Activated naive CD4-positive, alpha-beta T cell treated with anti-CD3 and anti-CD28 coated beads, Interleukin-2, amount 50 U/mL, for 72 hours (primary cell): Measurements from ENCODE around the gene SLC25A30. TPM values are rescaled to one million over a fixed set of nuclear protein-coding genes. Genes with fewer than 3 reads are reported as not detected.
"Not testable (repeated sequence)": the region's sequence is repeated elsewhere in the genome, so short reads cannot be mapped to it uniquely, and the experiment has no call there.

ENCODE experiments used
- ATAC-seq, 2 donors: fragments of 150-1000 bp; cut with Tn5 transposase; 2 replicates each; pipeline ENCODE4 v1.10.0; 2021; ENCODE audit warnings: mild to moderate bottlenecking in 2 of 2, moderate library complexity in 2 of 2
- DNase-seq, 2 donors: peaks; one replicate each; pipeline ENCODE4 v3.0.0; 2021 to 2022; ENCODE audit warnings: low spot score in 2 of 2
- H3K27ac Mint-ChIP-seq, 2 donors: one replicate each; pipeline ENCODE4 v1.8.0; 2022; ENCODE audit warnings: mild to moderate bottlenecking in 2 of 2, mixed read lengths in 2 of 2
- H3K36me3 Mint-ChIP-seq, 2 donors: one replicate each; pipeline ENCODE4 v1.8.0; 2022; ENCODE audit warnings: mixed read lengths in 2 of 2
- H3K9me3 Mint-ChIP-seq, 2 donors: one replicate each; pipeline ENCODE4 v1.8.0; 2022; ENCODE audit warnings: mixed read lengths in 2 of 2
- total RNA-seq, 2 donors: library from RNA; stranded (reverse); gene quantifications; one replicate each; pipeline ENCODE4 v1.2.3, GENCODE V29; 2022

The SLC25A30 gene
- total RNA-seq, 2 donors from 2014 or later, result 10.5 to 19.7 TPM

- ATAC-seq, result no peak
- no peaks in the 10 kb centered on the region for H3K36me3 Mint-ChIP-seq
- H3K9me3 Mint-ChIP-seq, result no peaks in the 10 kb centered on the region
- no peak for DNase-seq
- no peak overlapping the region for H3K27ac Mint-ChIP-seq
Observed at GRCh38 chr13:45436953-45437352, 18.8 kb upstream of the SLC25A30 start.

DNA sequence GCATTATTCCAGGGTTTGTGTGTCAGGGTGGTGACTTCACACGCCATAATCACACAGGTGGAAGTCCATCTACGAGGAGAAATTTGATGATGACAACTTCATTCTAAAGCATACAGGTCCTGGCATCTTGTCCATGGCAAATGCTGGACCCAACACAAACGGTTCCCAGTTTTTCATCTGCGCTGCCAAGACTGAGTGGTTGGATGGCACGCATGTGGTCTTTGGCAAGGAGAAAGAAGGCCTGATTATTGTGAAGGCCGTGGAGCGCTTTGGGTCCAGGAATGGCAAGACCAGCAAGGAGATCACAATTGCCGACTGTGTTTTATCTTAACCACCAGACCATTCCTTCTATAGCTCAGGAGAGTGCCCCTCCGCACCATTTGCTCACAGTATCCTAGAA lies 18.2 kb upstream of the SLC25A30 start:
- Mint-ChIP-seq H3K9me3 (no peaks in the 10 kb centered on the region), H3K36me3 (no peaks in the 10 kb centered on the region), H3K27ac (no peak overlapping the region)
- DNase-seq, result no peak
- ATAC-seq, result no peak

DNA sequence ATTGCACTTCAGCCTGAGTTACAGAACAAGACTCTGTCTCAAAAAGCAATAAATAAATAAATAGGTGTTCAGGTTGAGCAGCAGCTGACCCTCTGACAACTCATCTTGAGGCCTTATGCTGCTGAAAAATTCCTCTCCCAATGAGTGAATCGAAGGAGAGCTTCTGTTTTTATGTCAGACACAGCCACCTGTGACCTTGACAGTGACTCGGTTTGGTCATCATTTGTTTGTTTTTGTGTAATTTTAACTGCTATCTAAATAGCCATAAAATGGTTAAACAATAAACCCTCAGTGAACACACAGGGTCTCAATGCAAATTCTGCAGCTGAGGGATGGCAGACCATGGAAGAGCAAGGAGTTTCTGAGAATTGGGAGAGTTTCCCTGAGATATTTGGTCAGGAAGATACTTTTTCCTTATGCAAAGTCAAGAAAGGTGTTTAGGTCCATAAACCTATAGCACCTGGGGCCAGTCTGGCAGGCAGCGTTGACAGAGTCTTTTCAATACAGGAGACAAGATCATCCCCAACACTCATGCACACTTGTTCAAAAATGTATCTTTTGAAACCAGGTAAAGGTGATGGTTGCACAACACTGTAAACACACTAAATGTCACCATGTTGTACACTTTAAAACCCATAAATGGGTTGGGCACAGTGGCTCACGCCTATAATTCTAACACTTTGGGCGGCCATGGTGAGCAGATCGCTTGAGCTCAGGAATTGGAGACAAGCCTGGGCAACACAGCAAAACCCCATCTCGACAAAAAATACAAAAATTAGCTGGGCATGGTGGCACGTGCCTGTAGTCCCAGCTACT lies 16.6 kb upstream of the SLC25A30 start:
- Mint-ChIP-seq H3K27ac (no peak overlapping the region), H3K36me3 (no peaks in the 10 kb centered on the region), H3K9me3 (no peaks in the 10 kb centered on the region)
- DNase-seq, result no peak
- ATAC-seq, result no peak

DNA sequence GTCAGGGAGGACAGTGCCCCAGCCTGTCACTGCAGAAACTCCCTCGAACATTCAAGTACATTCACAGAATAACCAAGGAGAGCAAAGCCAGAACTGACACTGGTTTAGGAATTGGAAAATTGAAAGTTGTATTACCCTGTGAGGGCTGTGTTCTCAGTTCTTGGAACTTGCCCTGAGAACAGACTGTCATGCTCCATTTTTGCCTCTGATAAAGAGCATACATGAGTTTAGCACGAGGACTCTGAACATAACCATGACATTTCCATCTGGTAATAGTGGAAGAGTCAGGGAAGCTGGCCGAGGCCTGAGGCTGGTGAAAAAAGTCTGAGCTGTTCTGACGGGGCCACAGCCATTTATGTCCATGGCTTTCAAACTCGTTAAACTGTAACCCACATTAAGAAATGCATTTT lies 15.2 kb upstream of the SLC25A30 start:
- H3K36me3 Mint-ChIP-seq, result no peaks in the 10 kb centered on the region
- no peak overlapping the region for H3K27ac Mint-ChIP-seq
- ATAC-seq (no peak), DNase-seq (no peak)
- no peaks in the 10 kb centered on the region for H3K9me3 Mint-ChIP-seq

GRCh38 chr13:45432737-45433380 lies 14.7 kb upstream of the SLC25A30 start:
- ATAC-seq (no peak), DNase-seq (no peak)
- Mint-ChIP-seq H3K9me3 (no peaks in the 10 kb centered on the region), H3K36me3 (no peaks in the 10 kb centered on the region), H3K27ac (no peak overlapping the region)

GRCh38 chr13:45426056-45426841 lies 8.1 kb upstream of the SLC25A30 start:
- H3K36me3 Mint-ChIP-seq, DNase-seq, H3K9me3 Mint-ChIP-seq, H3K27ac Mint-ChIP-seq: not testable (repeated sequence)
- ATAC-seq, result peak in 1 of 2 donors; percentile 27

GRCh38 chr13:45422731-45423292 lies 4.6 kb upstream of the SLC25A30 start:
- Mint-ChIP-seq H3K27ac (no peak overlapping the region), H3K9me3 (no peaks in the 10 kb centered on the region), H3K36me3 (no peaks in the 10 kb centered on the region)
- ATAC-seq (peak; percentile 19 to 20), DNase-seq (peak in 1 of 2 donors; percentile 13)

DNA sequence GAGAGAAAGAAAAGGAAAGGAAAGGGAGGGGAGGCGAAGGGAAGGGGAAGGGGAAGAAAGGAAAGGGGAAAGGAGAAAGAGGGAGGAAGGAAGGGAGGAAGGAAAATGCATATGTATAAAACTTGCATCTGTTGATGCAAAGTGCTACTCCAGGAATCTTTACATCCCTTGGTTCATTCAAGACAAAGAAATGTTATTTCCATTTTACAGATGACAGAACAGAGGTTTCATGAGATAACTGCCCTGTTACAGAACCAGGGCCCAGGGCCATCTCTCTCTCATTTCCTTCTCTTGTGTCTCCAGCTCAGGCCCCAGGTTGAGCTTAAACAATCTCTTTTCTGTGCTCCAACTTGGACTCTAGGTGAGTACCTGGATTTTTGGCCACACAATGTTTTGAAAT lies 1.8 kb upstream of the SLC25A30 start:
- H3K9me3 Mint-ChIP-seq, result no peaks in the 10 kb centered on the region
- peaks cover 0 to 6% of the 10 kb centered on the region in 2 donors for H3K36me3 Mint-ChIP-seq
- no peak for DNase-seq
- ATAC-seq, result no peak
- peak overlapping the region in 1 of 2 donors; percentile 24 for H3K27ac Mint-ChIP-seq

DNA sequence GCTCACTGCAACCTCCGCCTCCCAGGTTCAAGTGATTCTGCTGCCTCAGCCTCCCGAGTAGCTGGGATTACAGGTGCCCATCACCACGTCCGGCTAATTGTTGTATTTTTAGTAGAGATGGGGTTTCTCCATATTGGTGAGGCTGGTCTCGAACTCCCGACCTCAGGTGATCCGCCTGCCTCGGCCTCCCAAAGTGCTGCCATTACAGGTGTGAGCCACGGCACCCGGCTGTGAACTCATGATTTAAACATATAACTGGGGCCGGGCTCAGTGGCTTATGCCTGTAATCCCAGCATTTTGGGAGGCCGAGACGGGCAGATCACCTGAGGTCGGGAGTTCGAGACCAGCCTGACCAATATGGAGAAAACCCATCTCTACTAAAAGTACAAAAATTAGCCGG lies 1.2 kb upstream of the SLC25A30 start:
- not testable (repeated sequence) for ATAC-seq, DNase-seq, H3K36me3 Mint-ChIP-seq, H3K9me3 Mint-ChIP-seq, H3K27ac Mint-ChIP-seq

DNA sequence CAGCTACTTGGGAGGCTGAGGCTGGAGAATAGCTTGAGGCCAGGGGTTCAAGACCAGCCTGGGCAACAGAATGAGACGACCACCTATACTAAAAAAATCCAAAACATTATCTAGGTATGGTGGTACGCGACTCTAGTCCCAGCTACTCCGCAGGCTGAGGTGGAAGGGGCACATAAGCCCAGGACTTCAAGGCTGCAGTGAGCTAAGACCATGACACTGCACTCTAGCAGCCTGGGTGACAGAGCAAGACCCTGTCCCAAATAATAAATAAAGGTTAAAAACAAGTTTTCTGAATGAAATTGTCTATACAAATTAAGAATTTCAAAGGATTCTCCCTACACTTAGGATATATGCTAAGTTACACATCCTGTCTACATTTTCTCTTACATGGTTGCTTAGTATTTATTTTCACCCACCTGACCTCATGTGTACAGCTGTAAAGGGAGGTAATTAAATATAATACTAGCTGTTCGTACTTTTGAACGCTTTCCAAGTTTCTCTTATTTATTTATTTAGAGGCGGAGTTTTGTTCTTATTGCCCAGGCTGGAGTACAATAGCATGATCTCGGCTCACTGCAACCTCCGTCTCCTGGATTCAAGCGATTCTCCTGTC lies 1.6 kb downstream of the SLC25A30 start:
- Mint-ChIP-seq H3K9me3 (no peaks in the 10 kb centered on the region), H3K36me3 (peaks cover 0 to 6% of the 10 kb centered on the region in 2 donors), H3K27ac (peak overlapping the region; percentile 89 to 94)
- DNase-seq (no peak), ATAC-seq (no peak)

GRCh38 chr13:45415112-45415511 lies 3.1 kb downstream of the SLC25A30 start:
- no peak for ATAC-seq
- Mint-ChIP-seq H3K27ac (no peak overlapping the region), H3K9me3 (no peaks in the 10 kb centered on the region), H3K36me3 (peaks cover 0 to 6% of the 10 kb centered on the region in 2 donors)
- no peak for DNase-seq

- ATAC-seq (no peak), DNase-seq (no peak)
- Mint-ChIP-seq H3K9me3 (no peaks in the 10 kb centered on the region), H3K36me3 (peaks cover 0 to 6% of the 10 kb centered on the region in 2 donors), H3K27ac (no peak overlapping the region)
Observed at GRCh38 chr13:45413826-45414307, 4.3 kb downstream of the SLC25A30 start.

GRCh38 chr13:45412274-45413049 lies 5.7 kb downstream of the SLC25A30 start:
- Mint-ChIP-seq H3K27ac (no peak overlapping the region), H3K9me3 (no peaks in the 10 kb centered on the region), H3K36me3 (peaks cover 6 to 11% of the 10 kb centered on the region in 2 donors)
- DNase-seq, result no peak
- no peak for ATAC-seq

DNA sequence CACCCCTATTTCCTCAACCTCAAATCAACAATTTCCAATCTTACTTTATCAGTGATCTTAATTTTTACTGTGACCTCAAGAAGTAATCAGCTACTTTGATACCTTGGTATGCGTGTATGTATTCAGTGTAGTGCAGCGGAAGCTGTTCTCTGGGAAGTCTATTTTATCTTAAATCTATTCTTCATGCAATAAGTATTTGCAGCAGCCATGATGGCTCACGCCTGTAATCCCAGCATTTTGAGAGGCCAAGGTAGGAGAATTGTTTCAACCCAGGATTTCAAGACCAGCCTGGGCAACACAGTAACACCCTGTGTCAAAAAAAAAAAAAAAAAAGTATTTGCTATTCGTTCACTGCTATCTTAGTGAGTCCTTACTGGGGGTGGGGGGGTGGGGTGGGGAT lies 6.5 kb downstream of the SLC25A30 start:
- Mint-ChIP-seq H3K9me3 (no peaks in the 10 kb centered on the region), H3K36me3 (peaks cover 7% of the 10 kb centered on the region in 2 donors), H3K27ac (peak overlapping the region in 1 of 2 donors; percentile 62)
- ATAC-seq (no peak), DNase-seq (no peak)

- Mint-ChIP-seq H3K36me3 (peaks cover 7% of the 10 kb centered on the region in 2 donors), H3K9me3 (no peaks in the 10 kb centered on the region), H3K27ac (peak overlapping the region in 1 of 2 donors; percentile 62)
- ATAC-seq, result no peak
- no peak for DNase-seq
Observed at GRCh38 chr13:45411221-45411620, 7.0 kb downstream of the SLC25A30 start.

- H3K9me3 Mint-ChIP-seq, result no peaks in the 10 kb centered on the region
- DNase-seq (no peak), ATAC-seq (no peak)
- H3K36me3 Mint-ChIP-seq, result peaks cover 7 to 10% of the 10 kb centered on the region in 2 donors
- H3K27ac Mint-ChIP-seq, result no peak overlapping the region
Observed at GRCh38 chr13:45410466-45410865, 7.7 kb downstream of the SLC25A30 start.
